ENCODE results near the gene NOXA1. TPM values are rescaled to one million over a fixed set of nuclear protein-coding genes. Genes with fewer than 3 reads are reported as not detected.

NOXA1 gene
- total RNA-seq, 1 donor from 2014 or later: 2.1 TPM

- TF ChIP-seq CTCF (conservative IDR thresholded peaks at IDR 0.05; ENCODE audit: low read depth, low read length): no peak
- DNase-seq (ENCODE audit: low read depth): no peak
- H3K4me3 ChIP-seq (ENCODE audit: low read depth, low read length): no peak overlapping the region
Observed at GRCh38 chr9:137389428-137389746, 33.8 kb upstream of the NOXA1 start.

- DNase-seq (ENCODE audit: low read depth): no peak
Observed at GRCh38 chr9:137390553-137391410, 32.4 kb upstream of the NOXA1 start.

GRCh38 chr9:137391411-137391754 lies 31.8 kb upstream of the NOXA1 start:
- TF ChIP-seq CTCF (conservative IDR thresholded peaks at IDR 0.05; ENCODE audit: low read depth, low read length): no peak
- H3K4me3 ChIP-seq (ENCODE audit: low read depth, low read length): no peak overlapping the region
- DNase-seq (ENCODE audit: low read depth): no peak

More at GRCh38 chr9:137390553-137391410, 32.4 kb upstream of the NOXA1 start:
- no peak for TF ChIP-seq CTCF (conservative IDR thresholded peaks at IDR 0.05; ENCODE audit: low read depth, low read length)
- no peak overlapping the region for H3K4me3 ChIP-seq (ENCODE audit: low read depth, low read length)

GRCh38 chr9:137392232-137393007 lies 30.8 kb upstream of the NOXA1 start:
- TF ChIP-seq CTCF (conservative IDR thresholded peaks at IDR 0.05; ENCODE audit: low read depth, low read length): no peak
- no peak for DNase-seq (ENCODE audit: low read depth)
- H3K4me3 ChIP-seq (ENCODE audit: low read depth, low read length): no peak overlapping the region

GRCh38 chr9:137393176-137394150 lies 29.7 kb upstream of the NOXA1 start:
- no peak for DNase-seq (ENCODE audit: low read depth)
- no peak for TF ChIP-seq CTCF (conservative IDR thresholded peaks at IDR 0.05; ENCODE audit: low read depth, low read length)

GRCh38 chr9:137394866-137395665 lies 28.1 kb upstream of the NOXA1 start:
- TF ChIP-seq CTCF (conservative IDR thresholded peaks at IDR 0.05; ENCODE audit: low read depth, low read length): no peak
- no peak overlapping the region for H3K4me3 ChIP-seq (ENCODE audit: low read depth, low read length)
- no peak for DNase-seq (ENCODE audit: low read depth)

More at GRCh38 chr9:137393176-137394150, 29.7 kb upstream of the NOXA1 start:
- H3K4me3 ChIP-seq (ENCODE audit: low read depth, low read length): no peak overlapping the region
